ENCODE data around the gene ERBB4.

GRCh38 chr2:211359347-211359746 is 1179.3 kb downstream of the ERBB4 start:
- no peak for TF ChIP-seq CTCF (IDR thresholded peaks at IDR 0.05)
- TF ChIP-seq POLR2A (IDR thresholded peaks at IDR 0.05): no peak

Data from Peyer's patch (tissue), 4 donors.